Kidney epithelial cell (primary cell): Measurements from ENCODE around the gene HRCT1. TPM values are rescaled to one million over a fixed set of nuclear protein-coding genes. Genes with fewer than 3 reads are reported as not detected.
"Not testable (repeated sequence)": the region's sequence is repeated elsewhere in the genome, so short reads cannot be mapped to it uniquely, and the experiment has no call there.

Source experiments
- DNase-seq: peaks from one replicate; pipeline ENCODE4 v3.0.0-alpha.2; 2010; ENCODE audit warnings: low read depth
- H3K27me3 ChIP-seq: 2 replicates; pipeline ENCODE4 v1.6.0; 2011; ENCODE audit warnings: low read length; ENCODE audit not compliant: control insufficient read depth, insufficient read depth
- H3K36me3 ChIP-seq: 2 replicates; pipeline ENCODE4 v1.5.1; 2011; ENCODE audit warnings: low read length; ENCODE audit not compliant: control insufficient read depth, insufficient read depth
- H3K4me3 ChIP-seq: 2 replicates; pipeline ENCODE4 v1.5.1; 2011; ENCODE audit warnings: low read depth, mild to moderate bottlenecking, control low read depth, low read length
- total RNA-seq: library from RNA; depleted of rRNA; stranded (reverse); fragments of >200 nt; gene quantifications from 2 replicates; pipeline ENCODE4 v1.2.3, GENCODE V29; 2015
- TF ChIP-seq, protein P1 (sequence below): IDR thresholded peaks from 2 replicates; pipeline ENCODE4 v1.5.1; 2011; ENCODE audit warnings: mild to moderate bottlenecking, moderate library complexity, low read length, control low read depth, inconsistent platforms; ENCODE audit not compliant: insufficient read depth, poor library complexity, severe bottlenecking

Gene HRCT1
- total RNA-seq, 1 donor from 2014 or later: 0.58 TPM

GRCh38 chr9:35932735-35933134, 26.7 kb downstream of the HRCT1 start:
- H3K36me3 ChIP-seq: no peaks in the 10 kb centered on the region
- TF ChIP-seq, protein P1, sequence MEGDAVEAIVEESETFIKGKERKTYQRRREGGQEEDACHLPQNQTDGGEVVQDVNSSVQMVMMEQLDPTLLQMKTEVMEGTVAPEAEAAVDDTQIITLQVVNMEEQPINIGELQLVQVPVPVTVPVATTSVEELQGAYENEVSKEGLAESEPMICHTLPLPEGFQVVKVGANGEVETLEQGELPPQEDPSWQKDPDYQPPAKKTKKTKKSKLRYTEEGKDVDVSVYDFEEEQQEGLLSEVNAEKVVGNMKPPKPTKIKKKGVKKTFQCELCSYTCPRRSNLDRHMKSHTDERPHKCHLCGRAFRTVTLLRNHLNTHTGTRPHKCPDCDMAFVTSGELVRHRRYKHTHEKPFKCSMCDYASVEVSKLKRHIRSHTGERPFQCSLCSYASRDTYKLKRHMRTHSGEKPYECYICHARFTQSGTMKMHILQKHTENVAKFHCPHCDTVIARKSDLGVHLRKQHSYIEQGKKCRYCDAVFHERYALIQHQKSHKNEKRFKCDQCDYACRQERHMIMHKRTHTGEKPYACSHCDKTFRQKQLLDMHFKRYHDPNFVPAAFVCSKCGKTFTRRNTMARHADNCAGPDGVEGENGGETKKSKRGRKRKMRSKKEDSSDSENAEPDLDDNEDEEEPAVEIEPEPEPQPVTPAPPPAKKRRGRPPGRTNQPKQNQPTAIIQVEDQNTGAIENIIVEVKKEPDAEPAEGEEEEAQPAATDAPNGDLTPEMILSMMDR: no peak
- no peak for DNase-seq
- H3K27me3 ChIP-seq: no peaks in the 10 kb centered on the region
- H3K4me3 ChIP-seq: no peak overlapping the region

- TF ChIP-seq, protein P1: no peak
Measured at GRCh38 chr9:35933550-35934067, 27.6 kb downstream of the HRCT1 start.

DNA sequence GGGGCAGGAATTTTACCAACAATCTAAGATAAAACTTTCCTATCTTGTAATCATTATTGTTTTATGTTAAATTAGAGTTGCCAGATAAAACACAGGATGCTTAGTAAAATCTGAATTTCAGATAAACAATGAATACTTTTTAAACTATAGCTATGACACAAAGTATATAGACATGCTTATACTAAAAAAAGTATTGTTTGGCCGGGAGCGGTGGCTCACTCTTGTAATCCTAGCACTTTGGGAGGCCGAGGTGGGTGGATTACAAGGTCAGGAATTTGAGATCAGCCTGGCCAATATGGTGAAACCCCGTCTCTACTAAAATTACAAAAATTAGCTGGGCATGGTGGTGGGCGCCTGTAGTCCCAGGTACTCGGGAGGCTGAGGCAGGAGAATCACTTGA, 28.1 kb downstream of the HRCT1 start:
- H3K27me3 ChIP-seq, DNase-seq, H3K36me3 ChIP-seq, H3K4me3 ChIP-seq: not testable (repeated sequence)

More at GRCh38 chr9:35933550-35934067, 27.6 kb downstream of the HRCT1 start:
- DNase-seq: no peak
- H3K4me3 ChIP-seq: no peak overlapping the region
- H3K27me3 ChIP-seq: no peaks in the 10 kb centered on the region
- H3K36me3 ChIP-seq: no peaks in the 10 kb centered on the region

DNA sequence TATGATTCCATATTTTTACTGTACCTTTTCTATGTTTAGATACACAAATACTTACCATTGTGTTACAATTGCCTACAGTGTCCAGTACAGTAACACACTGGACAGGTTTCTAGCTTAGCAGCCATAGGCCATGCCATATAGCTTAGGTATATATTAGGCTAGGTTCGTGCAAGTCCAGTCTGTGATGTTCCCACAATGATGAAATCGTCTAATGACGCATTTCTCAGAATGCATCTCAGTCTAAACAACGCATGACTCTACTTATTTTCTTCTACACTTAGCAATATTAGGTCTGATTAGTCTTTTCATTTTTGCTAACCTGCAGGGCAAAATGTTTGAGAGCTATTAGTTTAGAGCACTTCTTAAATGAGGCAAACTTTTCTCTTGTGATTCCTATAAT, 29.3 kb downstream of the HRCT1 start:
- DNase-seq: no peak
- TF ChIP-seq, protein P1: no peak
- Histone ChIP-seq H3K4me3 (no peak overlapping the region), H3K36me3 (no peaks in the 10 kb centered on the region), H3K27me3 (no peaks in the 10 kb centered on the region)

DNA sequence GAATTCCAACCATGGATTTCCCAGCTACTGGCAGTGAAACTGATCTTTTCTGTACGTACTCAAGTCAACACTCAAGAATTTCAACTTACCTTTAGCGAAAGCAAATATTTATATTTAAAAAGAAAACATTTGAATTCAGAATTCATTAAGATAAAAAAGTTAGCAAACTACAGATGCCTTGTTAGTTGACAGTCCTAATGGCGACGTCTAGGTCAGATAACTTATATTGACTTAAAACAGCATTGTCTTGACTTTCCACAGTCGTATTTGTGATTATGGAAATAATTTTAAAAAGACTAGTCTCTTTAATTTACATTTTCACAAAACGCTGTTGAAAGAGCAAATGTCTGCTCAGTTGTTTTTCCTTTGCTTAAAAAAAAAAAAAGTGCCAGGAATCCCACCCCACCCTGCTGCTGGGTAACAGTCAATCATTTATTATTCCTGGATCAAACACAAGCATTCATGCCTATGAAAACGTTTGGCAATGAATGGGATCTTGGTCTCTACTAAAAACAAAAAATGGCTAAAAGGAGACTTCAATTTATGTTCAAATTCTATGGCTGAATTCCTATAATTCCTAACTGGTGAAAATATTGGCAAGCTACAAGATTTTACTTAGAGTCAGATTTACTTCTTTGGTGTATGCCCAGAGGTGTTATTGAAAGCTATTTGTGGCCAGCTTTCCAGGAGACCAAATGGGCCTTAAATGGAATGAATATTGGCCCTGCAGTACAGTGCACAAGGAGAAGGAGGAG, 29.9 kb downstream of the HRCT1 start:
- H3K27me3 ChIP-seq: no peaks in the 10 kb centered on the region
- DNase-seq: no peak
- H3K36me3 ChIP-seq: no peaks in the 10 kb centered on the region
- TF ChIP-seq, protein P1: no peak
- H3K4me3 ChIP-seq: no peak overlapping the region

- DNase-seq: no peak
- no peak overlapping the region for H3K4me3 ChIP-seq
- H3K36me3 ChIP-seq: no peaks in the 10 kb centered on the region
- TF ChIP-seq, protein P1: no peak
- no peaks in the 10 kb centered on the region for H3K27me3 ChIP-seq
Measured at GRCh38 chr9:35937227-35937626, 31.2 kb downstream of the HRCT1 start.
